Stimulated activated naive B cell treated with anti-CD40 and anti-IgM and Interleukin-4, amounts not matched to agents 10 μg/mL and 1 μg/mL and 100 μg/mL, for 72 hours (primary cell): ENCODE data around the gene PROZ.
A peak's percentile ranks its signal among the peaks of the same experiment; 100 is the strongest.
"Not testable (repeated sequence)": the region's sequence is repeated elsewhere in the genome, so short reads cannot be mapped to it uniquely, and the experiment has no call there.

Experiments
- ATAC-seq, 2 donors: fragments of 150-1000 bp; cut with Tn5 transposase; replicated peaks; 2 replicates each; pipeline ENCODE4 v1.10.0; 2021; ENCODE audit warnings: moderate library complexity in 1 of 2
- DNase-seq: peaks from one replicate; pipeline ENCODE4 v3.0.0; 2021
- H3K27ac Mint-ChIP-seq: one replicate; pipeline ENCODE4 v1.8.0; 2022; ENCODE audit warnings: mild to moderate bottlenecking, mixed read lengths
- H3K27me3 Mint-ChIP-seq, 2 donors: one replicate each; pipeline ENCODE4 v1.8.0; 2022; ENCODE audit warnings: mixed read lengths in 2 of 2
- H3K36me3 Mint-ChIP-seq, 2 donors: one replicate each; pipeline ENCODE4 v1.8.0; 2022; ENCODE audit warnings: mixed read lengths in 2 of 2, mild to moderate bottlenecking in 1 of 2
- H3K4me1 Mint-ChIP-seq, 2 donors: one replicate each; pipeline ENCODE4 v1.8.0; 2022; ENCODE audit warnings: mixed read lengths in 2 of 2, mild to moderate bottlenecking in 1 of 2
- H3K4me3 Mint-ChIP-seq, 2 donors: one replicate each; pipeline ENCODE4 v1.8.0; 2022; ENCODE audit warnings: mild to moderate bottlenecking in 2 of 2, mixed read lengths in 2 of 2, moderate library complexity in 1 of 2
- H3K9me3 Mint-ChIP-seq, 2 donors: one replicate each; pipeline ENCODE4 v1.8.0; 2022; ENCODE audit warnings: mixed read lengths in 2 of 2, mild to moderate bottlenecking in 1 of 2

The PROZ gene

DNA sequence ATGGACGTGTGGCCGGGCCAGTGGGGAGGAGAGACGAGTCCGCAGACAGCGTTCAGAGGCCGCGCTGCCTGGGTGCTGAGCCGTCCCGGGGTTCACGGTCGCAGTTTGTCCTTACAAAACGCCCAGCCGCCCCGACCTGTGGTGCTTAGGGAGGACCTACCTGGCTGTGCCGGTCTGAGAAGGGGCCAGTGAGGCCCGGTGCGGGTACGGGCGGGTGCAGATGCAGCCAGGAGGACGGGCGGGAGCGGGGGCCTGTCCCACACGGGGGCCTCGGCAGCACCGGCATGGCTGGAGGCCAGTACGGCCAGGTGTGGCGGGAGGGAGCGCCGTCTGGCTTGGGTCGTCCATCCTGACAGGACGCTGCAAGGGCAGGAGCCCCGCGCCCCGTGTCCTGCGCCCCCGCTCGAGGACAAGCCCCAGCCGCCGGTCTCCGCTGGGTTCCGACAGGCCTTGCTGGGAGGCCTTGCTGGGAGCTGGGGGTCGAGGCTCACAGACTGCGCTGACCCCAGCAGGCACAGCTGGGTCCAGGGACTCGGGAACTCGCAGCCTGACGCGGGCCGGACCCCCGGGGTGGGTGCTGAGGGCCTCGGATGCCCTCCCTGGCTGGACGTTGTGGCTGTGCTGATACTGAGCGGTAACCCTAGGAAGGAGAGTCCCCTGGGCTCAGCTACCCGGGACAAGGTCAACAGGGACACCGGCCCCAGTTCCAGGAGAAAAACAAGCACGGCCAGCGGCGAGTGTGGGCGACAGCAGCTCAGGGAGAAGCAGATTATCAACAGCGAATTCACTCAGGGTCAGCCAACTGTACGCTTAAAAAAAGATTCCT is 5.3 kb upstream of the PROZ start:
- no peak for DNase-seq
- Mint-ChIP-seq H3K27ac (peak overlapping the region; percentile 48), H3K9me3 (peaks cover 5 to 17% of the 10 kb centered on the region in 2 donors), H3K27me3 (peaks cover 46% of the 10 kb centered on the region in 2 donors), H3K4me3 (peak overlapping the region; percentile 67 to 73), H3K4me1 (peaks cover 16 to 22% of the 10 kb centered on the region in 2 donors), H3K36me3 (peaks cover 5 to 7% of the 10 kb centered on the region in 2 donors)
- peak; percentile 44 to 47 for ATAC-seq

DNA sequence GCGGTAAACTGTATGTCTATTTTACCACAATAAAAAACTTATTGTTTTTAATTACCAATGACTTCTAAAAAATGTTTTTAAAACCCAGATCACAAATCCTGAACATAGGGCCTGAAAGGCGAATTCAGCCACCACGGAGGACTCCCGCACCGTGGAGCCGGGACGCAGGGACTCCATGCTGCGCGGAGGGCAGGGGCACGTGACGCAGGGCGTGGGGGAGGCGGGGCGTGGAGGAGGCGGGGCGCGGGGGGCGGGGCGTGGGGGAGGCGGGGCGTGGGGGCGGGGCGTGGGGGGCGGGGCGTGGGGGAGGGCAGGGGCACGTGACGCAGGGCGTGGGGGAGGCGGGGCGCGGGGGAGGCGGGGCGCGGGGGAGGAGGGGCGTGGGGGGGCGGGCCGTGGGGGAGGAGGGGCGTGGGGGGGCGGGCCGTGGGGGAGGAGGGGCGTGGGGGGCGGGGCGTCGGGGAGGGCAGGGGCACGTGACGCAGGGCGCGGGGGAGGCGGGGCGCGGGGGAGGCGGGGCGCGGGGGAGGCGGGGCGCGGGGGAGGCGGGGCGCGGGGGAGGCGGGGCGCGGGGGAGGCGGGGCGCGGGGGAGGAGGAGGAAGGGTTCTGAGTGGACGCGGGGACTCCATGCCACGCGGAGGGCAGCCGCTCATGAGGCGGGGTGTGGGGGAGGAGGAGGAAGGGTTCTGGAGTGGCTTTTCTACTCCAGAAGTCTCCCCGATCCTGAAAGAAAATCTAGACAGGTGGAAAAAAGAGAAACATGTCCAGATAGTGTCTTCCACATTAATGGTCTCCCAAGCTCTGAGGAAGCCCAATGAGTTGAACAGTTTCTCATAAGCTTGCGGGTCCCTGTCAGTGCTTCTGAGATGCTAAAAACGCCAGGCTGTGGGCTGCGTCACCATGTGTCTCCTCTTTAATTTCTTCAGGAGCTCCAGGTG is 4.4 kb upstream of the PROZ start:
- Mint-ChIP-seq H3K9me3 (peaks cover 5 to 17% of the 10 kb centered on the region in 2 donors), H3K4me1 (peaks cover 16 to 22% of the 10 kb centered on the region in 2 donors), H3K27me3 (peaks cover 44 to 46% of the 10 kb centered on the region in 2 donors)

DNA sequence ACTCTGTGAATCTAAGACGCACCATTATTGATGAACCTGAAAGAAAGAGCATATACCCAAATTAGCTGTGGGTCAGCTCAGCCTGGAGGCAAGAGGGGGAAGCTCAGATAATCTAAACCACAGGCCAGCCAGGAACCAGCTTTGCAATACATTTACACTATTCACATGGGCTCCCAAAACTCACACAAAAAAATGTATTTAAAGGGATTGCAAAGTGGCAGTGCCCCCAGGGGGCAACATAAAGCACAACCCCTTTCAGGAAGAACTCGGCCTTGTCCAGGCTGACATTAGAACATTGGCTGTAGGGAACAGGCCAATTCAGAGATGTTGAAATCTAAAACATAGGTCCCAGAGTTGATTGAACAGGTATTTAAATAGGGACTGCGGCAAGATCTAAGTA is 3.2 kb upstream of the PROZ start:
- H3K36me3 Mint-ChIP-seq: peaks cover 5 to 7% of the 10 kb centered on the region in 2 donors
- DNase-seq (no peak), ATAC-seq (no peak)
- peaks cover 41 to 44% of the 10 kb centered on the region in 2 donors for H3K27me3 Mint-ChIP-seq
- H3K4me3 Mint-ChIP-seq: peak overlapping the region in 1 of 2 donors; percentile 33
- H3K9me3 Mint-ChIP-seq: peaks cover 5 to 17% of the 10 kb centered on the region in 2 donors
- H3K4me1 Mint-ChIP-seq: peaks cover 16 to 22% of the 10 kb centered on the region in 2 donors
- no peak overlapping the region for H3K27ac Mint-ChIP-seq

More for the DNA sequence above, 4.4 kb upstream of the PROZ start:
- H3K27ac Mint-ChIP-seq: peak overlapping the region; percentile 79
- H3K36me3 Mint-ChIP-seq: peaks cover 5 to 7% of the 10 kb centered on the region in 2 donors
- H3K4me3 Mint-ChIP-seq: peak overlapping the region; percentile 67 to 73
- peak; percentile 12 for DNase-seq
- ATAC-seq: peak; percentile 75

DNA sequence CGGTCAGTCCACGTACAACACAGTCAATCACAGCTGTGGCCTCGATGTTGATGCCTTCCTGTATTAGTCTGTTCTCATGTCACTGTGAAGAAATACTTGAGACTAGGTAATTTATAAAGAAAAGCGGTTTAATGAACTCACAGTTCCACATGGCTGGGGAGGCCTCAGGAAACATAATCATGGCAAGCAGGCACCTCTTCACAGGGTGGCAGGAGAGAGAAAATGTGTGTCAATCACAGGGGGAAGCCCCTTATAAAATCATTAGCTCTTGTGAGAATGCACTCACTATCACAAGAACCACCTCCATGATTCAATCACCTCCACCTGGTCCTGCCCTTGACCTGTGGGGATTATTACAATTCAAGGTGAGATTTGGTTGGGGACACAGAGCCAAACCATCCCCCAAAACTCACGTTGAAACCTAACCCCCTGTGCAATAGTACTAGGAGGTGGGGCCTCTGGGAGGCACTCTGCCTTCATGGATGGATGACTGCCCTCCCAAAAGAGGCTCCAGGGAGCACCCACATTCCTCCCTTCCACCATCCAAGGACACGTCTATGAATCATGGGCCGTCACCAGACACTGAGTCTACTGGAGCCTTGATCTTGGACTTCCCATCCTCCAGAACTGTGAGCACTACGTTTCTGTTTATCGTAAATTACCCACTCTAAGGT is 2.3 kb upstream of the PROZ start:
- H3K27ac Mint-ChIP-seq: no peak overlapping the region
- peaks cover 16 to 24% of the 10 kb centered on the region in 2 donors for H3K4me1 Mint-ChIP-seq
- H3K27me3 Mint-ChIP-seq: peaks cover 38 to 45% of the 10 kb centered on the region in 2 donors
- peaks cover 5 to 6% of the 10 kb centered on the region in 2 donors for H3K36me3 Mint-ChIP-seq
- H3K4me3 Mint-ChIP-seq: no peak overlapping the region
- DNase-seq (no peak), ATAC-seq (no peak)
- H3K9me3 Mint-ChIP-seq: peaks cover 5 to 17% of the 10 kb centered on the region in 2 donors

DNA sequence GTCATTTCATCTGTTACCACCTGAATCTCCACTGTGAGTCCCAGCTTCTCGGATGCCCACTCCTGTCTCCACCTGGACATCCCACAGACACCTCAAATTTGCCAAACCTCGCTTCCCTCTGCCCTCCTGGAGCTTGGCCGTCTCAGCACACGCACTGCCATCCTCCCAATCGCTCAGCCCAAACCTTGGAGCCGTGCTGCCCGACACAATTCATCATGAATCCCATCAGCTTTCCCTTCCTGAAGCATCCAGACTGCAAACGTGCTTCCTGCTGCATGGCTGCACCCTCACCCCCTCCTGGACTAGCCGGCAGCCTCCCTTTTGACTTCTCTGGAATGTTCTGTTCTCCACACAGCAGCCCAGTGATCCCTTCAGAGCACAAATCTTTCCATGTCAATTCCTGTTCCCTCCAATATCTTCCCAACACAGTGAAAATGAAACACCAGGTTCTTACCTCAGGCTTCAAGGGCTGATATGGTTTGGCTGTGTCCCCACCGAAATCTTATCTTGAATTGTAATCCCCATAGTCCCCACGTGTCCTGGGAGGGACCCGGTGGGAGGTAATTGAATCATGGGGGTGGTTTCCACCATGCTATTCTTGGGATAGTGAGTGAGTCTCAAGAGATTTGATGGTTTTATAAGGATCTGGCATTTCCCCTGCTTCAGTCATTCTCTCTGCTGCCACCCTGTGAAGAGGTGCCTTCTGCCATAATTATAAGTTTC is 1.1 kb upstream of the PROZ start:
- DNase-seq: no peak
- no peak for ATAC-seq

DNA sequence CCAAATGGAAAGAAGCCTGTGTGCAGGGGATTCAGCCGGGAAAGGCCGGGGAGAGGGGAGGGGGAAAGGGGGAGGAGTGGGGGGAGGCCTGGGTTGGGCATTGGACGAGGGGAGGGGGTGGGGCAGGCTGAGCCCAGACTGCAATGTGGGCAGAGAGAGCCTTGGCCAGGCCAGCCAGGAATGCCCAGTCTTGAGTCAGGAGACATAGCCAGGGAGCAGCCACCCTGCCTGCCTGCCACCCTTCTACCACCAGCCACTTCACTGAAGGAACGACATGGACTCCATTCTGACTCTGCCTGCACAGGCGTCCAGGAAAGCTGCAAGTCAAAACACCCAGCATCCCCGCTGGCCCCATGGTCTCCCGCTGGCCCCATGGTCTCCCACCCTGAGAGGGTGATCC is 498 bp downstream of the PROZ start:
- H3K9me3 Mint-ChIP-seq: peaks cover 5 to 17% of the 10 kb centered on the region in 2 donors
- peaks cover 5 to 8% of the 10 kb centered on the region in 2 donors for H3K36me3 Mint-ChIP-seq
- peaks cover 36 to 41% of the 10 kb centered on the region in 2 donors for H3K27me3 Mint-ChIP-seq
- H3K4me3 Mint-ChIP-seq: no peak overlapping the region
- DNase-seq: no peak
- peaks cover 4 to 6% of the 10 kb centered on the region in 2 donors for H3K4me1 Mint-ChIP-seq
- H3K27ac Mint-ChIP-seq: no peak overlapping the region
- ATAC-seq: no peak

More for the DNA sequence above, 1.1 kb upstream of the PROZ start:
- peaks cover 5% of the 10 kb centered on the region in 2 donors for H3K36me3 Mint-ChIP-seq
- no peak overlapping the region for H3K27ac Mint-ChIP-seq
- peaks cover 32 to 37% of the 10 kb centered on the region in 2 donors for H3K27me3 Mint-ChIP-seq
- H3K4me3 Mint-ChIP-seq: no peak overlapping the region
- peaks cover 5 to 17% of the 10 kb centered on the region in 2 donors for H3K9me3 Mint-ChIP-seq
- peaks cover 12 to 20% of the 10 kb centered on the region in 2 donors for H3K4me1 Mint-ChIP-seq

DNA sequence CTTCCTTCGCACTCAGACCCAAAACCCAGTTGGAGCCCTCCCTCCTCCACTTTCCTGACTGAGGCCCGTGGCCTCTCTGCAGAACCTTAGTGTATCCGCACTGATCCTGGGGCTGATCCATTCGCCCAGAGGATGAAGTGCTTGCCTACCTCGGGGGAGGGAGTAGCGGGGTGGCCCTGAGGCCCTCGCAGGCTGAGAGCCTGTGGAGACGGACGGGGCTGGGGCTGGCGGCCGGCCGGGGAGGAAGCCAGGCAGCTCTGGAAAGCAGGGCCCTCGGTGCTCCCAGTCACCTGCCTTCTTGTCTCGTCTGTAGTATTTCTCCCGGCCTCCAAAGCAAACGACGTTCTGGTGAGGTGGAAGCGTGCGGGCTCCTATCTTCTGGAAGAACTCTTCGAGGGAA is 1.3 kb downstream of the PROZ start:
- peaks cover 36 to 41% of the 10 kb centered on the region in 2 donors for H3K27me3 Mint-ChIP-seq
- ATAC-seq (no peak), DNase-seq (no peak)
- peaks cover 5 to 8% of the 10 kb centered on the region in 2 donors for H3K36me3 Mint-ChIP-seq
- H3K4me3 Mint-ChIP-seq: no peak overlapping the region
- peaks cover 4 to 6% of the 10 kb centered on the region in 2 donors for H3K4me1 Mint-ChIP-seq
- H3K9me3 Mint-ChIP-seq: peaks cover 5 to 17% of the 10 kb centered on the region in 2 donors
- H3K27ac Mint-ChIP-seq: no peak overlapping the region

DNA sequence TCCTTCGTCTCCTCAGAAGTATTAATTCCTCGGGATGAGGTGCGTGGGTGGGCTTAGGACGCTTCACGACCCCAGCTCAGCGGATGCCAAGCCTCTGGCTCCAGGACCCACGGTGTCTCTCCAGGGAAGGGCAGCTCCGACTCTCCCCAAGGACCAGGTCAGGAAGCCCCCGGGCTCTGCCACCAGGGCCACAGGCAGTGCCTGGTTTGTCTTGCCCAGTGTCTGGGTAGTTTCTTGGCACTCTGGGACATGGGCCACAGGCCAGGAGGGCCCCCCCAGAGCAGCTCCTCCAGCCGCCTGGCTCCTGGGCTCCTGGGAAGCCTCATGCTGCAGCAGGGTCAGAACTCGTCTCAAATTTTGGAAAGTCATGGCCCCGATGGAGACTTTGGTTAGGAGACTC is 2.5 kb downstream of the PROZ start:
- H3K9me3 Mint-ChIP-seq: peaks cover 0 to 9% of the 10 kb centered on the region in 2 donors
- H3K36me3 Mint-ChIP-seq: peaks cover 0 to 3% of the 10 kb centered on the region in 2 donors
- H3K4me3 Mint-ChIP-seq: no peak overlapping the region
- H3K27me3 Mint-ChIP-seq: peaks cover 36 to 41% of the 10 kb centered on the region in 2 donors
- DNase-seq (no peak), ATAC-seq (no peak)
- no peak overlapping the region for H3K27ac Mint-ChIP-seq
- H3K4me1 Mint-ChIP-seq: peaks cover 4 to 6% of the 10 kb centered on the region in 2 donors

DNA sequence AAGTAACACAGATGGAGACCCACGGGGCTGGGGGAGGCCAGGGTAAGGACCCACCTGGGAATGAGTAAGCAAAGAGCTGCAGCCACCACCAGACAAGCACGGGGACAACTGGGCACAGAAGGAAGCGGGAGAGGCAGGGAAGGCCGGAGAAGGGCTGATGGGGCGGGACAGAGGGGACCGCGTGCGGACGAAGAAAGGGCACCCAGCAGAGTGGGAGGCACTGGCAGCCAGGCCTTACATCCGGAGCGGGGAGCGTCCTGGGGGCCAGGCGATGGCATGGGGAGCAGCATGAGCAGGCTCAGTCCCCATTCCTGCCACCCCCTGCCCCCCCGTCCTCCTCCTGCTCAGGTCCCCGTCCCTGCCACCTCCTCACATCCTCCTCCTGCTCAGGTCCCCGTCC is 3.0 kb downstream of the PROZ start:
- Mint-ChIP-seq H3K9me3 (peaks cover 0 to 4% of the 10 kb centered on the region in 2 donors), H3K27ac (no peak overlapping the region), H3K4me1 (peaks cover 4 to 6% of the 10 kb centered on the region in 2 donors), H3K27me3 (peaks cover 36 to 41% of the 10 kb centered on the region in 2 donors), H3K36me3 (peaks cover 0 to 3% of the 10 kb centered on the region in 2 donors), H3K4me3 (peak overlapping the region in 1 of 2 donors; percentile 63)
- DNase-seq (no peak), ATAC-seq (no peak)

DNA sequence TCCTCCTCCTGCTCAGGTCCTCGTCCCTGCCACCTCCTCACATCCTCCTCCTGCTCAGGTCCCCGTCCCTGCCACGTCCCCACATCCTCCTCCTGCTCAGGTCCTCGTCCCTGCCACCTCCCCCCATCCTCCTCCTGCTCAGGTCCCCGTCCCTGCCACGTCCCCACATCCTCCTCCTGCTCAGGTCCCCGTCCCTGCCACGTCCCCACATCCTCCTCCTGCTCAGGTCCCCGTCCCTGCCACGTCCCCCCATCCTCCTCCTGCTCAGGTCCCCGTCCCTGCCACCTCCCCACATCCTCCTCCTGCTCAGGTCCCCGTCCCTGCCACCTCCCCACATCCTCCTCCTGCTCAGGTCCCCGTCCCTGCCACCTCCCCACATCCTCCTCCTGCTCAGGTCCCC is 3.5 kb downstream of the PROZ start:
- not testable (repeated sequence) for H3K4me3 Mint-ChIP-seq, ATAC-seq, H3K4me1 Mint-ChIP-seq, H3K9me3 Mint-ChIP-seq, DNase-seq, H3K36me3 Mint-ChIP-seq, H3K27ac Mint-ChIP-seq
- peaks cover 36 to 41% of the 10 kb centered on the region in 2 donors for H3K27me3 Mint-ChIP-seq

DNA sequence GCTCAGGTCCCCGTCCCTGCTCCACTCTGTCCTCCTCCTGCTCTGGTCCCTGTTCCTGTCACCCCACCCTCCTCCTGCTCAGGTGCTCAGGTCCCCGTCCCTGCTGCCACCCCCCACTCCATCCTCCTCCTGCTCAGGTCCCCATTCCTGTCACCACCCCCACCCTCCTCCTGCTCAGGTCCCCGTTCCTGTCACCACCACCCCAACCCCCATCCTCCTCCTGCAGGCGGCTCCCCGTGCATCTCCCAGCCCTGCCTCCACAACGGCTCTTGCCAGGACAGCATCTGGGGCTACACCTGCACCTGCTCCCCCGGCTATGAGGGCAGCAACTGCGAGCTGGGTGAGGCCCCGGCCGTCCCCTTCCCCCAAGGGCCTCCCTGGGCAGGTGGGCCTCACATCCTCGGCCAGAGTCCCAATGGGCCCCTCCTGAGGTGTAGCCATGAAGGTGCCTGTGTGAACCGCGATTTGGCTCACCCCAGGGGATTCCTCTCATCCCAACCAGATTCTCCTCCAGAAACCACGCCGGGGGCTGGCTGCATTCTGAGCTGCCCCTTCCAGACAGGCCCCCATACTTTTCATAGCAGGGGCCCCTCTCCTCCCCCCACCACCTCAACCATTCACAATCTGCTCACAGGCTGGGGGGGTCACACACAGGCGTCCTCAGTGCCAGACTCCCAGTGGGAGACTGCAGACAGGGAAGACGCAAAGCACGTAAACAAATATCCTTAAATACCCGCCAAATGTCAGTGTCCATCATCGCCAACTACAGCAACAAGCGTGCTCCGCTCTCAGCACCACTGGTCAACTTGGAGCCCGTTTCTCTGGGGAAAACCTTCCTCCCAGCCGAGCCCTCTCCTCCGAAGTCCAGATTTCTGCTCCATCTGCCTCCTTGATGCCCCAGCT is 4.6 kb downstream of the PROZ start:
- H3K27me3 Mint-ChIP-seq: peaks cover 28 to 40% of the 10 kb centered on the region in 2 donors
- H3K9me3 Mint-ChIP-seq: peaks cover 3 to 4% of the 10 kb centered on the region in 2 donors
- peaks cover 4 to 6% of the 10 kb centered on the region in 2 donors for H3K4me1 Mint-ChIP-seq
- peak overlapping the region; percentile 56 for H3K27ac Mint-ChIP-seq
- no peak overlapping the region for H3K4me3 Mint-ChIP-seq
- DNase-seq (no peak), ATAC-seq (peak in 1 of 2 donors; percentile 54)
- peaks cover 4 to 11% of the 10 kb centered on the region in 2 donors for H3K36me3 Mint-ChIP-seq

DNA sequence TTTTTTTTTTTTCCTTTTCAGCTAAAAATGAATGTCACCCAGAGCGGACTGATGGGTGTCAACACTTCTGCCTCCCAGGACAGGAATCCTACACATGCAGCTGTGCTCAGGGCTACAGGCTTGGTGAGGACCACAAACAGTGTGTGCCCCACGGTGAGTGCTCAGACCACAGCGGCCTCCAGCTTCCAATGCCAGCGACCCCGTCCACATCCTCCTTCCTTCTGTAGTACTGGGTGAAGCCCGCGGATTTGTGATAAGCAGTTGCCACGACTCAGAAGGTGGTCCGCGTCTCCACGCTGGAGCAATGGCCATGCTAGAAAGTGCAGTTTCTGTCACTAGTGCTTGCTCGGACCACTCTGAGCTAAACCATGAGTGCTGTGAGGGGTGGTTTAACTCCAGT is 6.0 kb downstream of the PROZ start:
- ATAC-seq (no peak), DNase-seq (no peak)
- Mint-ChIP-seq H3K9me3 (peaks cover 7% of the 10 kb centered on the region in 2 donors), H3K36me3 (peaks cover 11 to 24% of the 10 kb centered on the region in 2 donors), H3K27me3 (peaks cover 21 to 30% of the 10 kb centered on the region in 2 donors), H3K4me1 (peaks cover 4 to 6% of the 10 kb centered on the region in 2 donors), H3K27ac (no peak overlapping the region), H3K4me3 (no peak overlapping the region)
